Fibroblast of villous mesenchyme (primary cell): Measurements from ENCODE around the gene RXRA. TPM values are rescaled to one million over a fixed set of nuclear protein-coding genes. Genes with fewer than 3 reads are reported as not detected.

Source experiments
- DNase-seq: peaks from one replicate; pipeline ENCODE4 v3.0.0-alpha.2; 2010; ENCODE audit warnings: low read depth
- H3K4me3 ChIP-seq: 2 replicates; pipeline ENCODE4 v1.5.1; 2011; ENCODE audit warnings: low read depth, mild to moderate bottlenecking, low read length
- total RNA-seq: library from RNA; depleted of rRNA; stranded (reverse); fragments of >200 nt; gene quantifications from 2 replicates; pipeline ENCODE4 v1.2.3, GENCODE V29; 2012
- TF ChIP-seq, protein P1 (sequence below): IDR thresholded peaks from 2 replicates; pipeline ENCODE4 v1.5.1; 2012; ENCODE audit warnings: low read depth, mild to moderate bottlenecking, low read length; ENCODE audit not compliant: insufficient read depth

The RXRA gene
- total RNA-seq, 1 donor, result 16.0 TPM

DNA sequence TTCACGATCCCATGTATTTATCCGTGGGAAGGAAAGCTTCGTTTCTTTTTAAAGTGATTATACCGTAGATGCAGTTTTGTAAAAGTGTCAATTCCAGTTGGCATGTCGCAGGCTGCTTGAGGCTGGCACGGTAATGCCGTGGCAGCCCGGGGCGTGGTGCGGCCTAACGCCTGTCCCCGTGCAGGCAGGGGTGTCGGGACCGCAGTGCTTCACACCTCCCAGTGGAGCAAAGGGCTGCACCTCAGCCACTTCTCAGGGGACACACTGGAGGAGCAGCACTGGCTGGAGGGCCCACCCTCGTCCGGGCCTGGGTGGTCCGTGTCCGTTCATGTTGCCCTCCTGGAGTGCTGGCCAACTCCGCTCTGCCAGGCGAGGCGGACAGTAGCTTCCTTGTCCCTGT, 103.2 kb downstream of the RXRA start:
- TF ChIP-seq, protein P1, sequence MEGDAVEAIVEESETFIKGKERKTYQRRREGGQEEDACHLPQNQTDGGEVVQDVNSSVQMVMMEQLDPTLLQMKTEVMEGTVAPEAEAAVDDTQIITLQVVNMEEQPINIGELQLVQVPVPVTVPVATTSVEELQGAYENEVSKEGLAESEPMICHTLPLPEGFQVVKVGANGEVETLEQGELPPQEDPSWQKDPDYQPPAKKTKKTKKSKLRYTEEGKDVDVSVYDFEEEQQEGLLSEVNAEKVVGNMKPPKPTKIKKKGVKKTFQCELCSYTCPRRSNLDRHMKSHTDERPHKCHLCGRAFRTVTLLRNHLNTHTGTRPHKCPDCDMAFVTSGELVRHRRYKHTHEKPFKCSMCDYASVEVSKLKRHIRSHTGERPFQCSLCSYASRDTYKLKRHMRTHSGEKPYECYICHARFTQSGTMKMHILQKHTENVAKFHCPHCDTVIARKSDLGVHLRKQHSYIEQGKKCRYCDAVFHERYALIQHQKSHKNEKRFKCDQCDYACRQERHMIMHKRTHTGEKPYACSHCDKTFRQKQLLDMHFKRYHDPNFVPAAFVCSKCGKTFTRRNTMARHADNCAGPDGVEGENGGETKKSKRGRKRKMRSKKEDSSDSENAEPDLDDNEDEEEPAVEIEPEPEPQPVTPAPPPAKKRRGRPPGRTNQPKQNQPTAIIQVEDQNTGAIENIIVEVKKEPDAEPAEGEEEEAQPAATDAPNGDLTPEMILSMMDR, result no peak
- DNase-seq, result no peak
- H3K4me3 ChIP-seq, result no peak overlapping the region

GRCh38 chr9:134431095-134431494, 104.8 kb downstream of the RXRA start:
- no peak overlapping the region for H3K4me3 ChIP-seq
- TF ChIP-seq, protein P1, result no peak
- no peak for DNase-seq

GRCh38 chr9:134431626-134432025, 105.4 kb downstream of the RXRA start:
- TF ChIP-seq, protein P1, result no peak
- no peak overlapping the region for H3K4me3 ChIP-seq
- no peak for DNase-seq

GRCh38 chr9:134432471-134432870, 106.2 kb downstream of the RXRA start:
- TF ChIP-seq, protein P1, result no peak
- H3K4me3 ChIP-seq, result no peak overlapping the region
- no peak for DNase-seq

GRCh38 chr9:134433101-134433500, 106.8 kb downstream of the RXRA start:
- DNase-seq, result peak; percentile 42
- no peak overlapping the region for H3K4me3 ChIP-seq
- TF ChIP-seq, protein P1, result no peak

DNA sequence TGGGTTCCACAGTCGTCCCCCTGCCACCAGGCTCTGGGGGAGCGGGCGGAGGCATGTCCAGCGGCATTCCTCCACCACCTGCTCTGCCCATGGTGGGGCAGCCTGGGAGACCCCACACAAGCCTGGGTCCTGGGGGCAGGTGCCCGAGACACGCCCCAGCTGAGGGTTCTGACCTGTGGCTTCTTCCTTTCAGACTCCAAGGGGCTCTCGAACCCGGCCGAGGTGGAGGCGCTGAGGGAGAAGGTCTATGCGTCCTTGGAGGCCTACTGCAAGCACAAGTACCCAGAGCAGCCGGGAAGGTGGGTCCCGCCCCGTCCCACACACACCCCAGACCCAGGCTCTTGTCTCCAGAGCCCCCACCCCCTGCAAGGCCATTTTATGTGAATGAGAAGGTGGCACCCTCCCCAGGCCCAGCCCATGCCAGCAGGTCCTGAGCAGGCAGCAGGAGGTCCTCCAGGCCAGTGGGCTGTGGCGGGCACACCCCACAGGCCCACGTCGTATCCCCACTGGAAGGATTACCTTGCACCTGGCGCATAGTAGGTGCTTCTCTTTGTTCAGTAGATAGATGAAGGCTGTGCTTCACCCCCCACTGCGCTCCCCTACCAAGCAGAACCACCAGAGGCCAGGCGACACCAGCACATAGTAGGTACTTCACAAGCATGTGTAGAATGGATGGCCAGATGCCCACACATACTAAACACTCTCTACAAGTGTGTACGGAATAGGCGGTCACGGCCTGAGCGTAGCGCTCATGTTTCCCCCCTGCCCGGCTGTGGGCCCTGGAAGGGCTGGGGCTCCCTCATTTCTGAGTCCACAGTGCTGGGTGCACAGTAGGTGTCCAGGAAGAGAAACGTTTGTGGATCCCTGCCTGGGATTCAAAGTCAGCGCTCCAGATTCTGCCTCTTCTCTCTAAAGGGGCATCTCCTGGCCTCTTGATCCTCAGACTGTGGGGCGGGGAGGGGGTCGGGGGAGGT, 107.9 kb downstream of the RXRA start:
- TF ChIP-seq, protein P1, result no peak
- no peak for DNase-seq
- no peak overlapping the region for H3K4me3 ChIP-seq
